Stimulated activated CD8-positive, alpha-beta memory T cell treated with anti-CD3 and anti-CD28 coated beads, Interleukin-12 subunit alpha, Interleukin-12 subunit beta, amount 100 ng/mL, for 24 hours (primary cell): Measurements from ENCODE around the gene LCA5.
"Not testable (repeated sequence)": the region's sequence is repeated elsewhere in the genome, so short reads cannot be mapped to it uniquely, and the experiment has no call there.

Source experiments
- DNase-seq: peaks from one replicate; pipeline ENCODE4 v3.0.0-alpha.2; 2020; ENCODE audit errors: extremely low read depth

LCA5 gene

GRCh38 chr6:79467716-79468115 is 69.5 kb downstream of the LCA5 start:
- no peak for DNase-seq

GRCh38 chr6:79466207-79466834 is 70.9 kb downstream of the LCA5 start:
- DNase-seq = no peak

- no peak for DNase-seq
These were observed 71.8 kb downstream of the LCA5 start for GRCh38 chr6:79465381-79465780.

GRCh38 chr6:79463621-79464050 is 73.6 kb downstream of the LCA5 start:
- DNase-seq = no peak

GRCh38 chr6:79461205-79461604 is 76.0 kb downstream of the LCA5 start:
- DNase-seq = no peak

GRCh38 chr6:79455446-79455845 is 81.8 kb downstream of the LCA5 start:
- DNase-seq = no peak

GRCh38 chr6:79453558-79454042 is 83.6 kb downstream of the LCA5 start:
- no peak for DNase-seq

- DNase-seq = no peak
These were observed 86.2 kb downstream of the LCA5 start for GRCh38 chr6:79450984-79451383.

- DNase-seq = no peak
These were observed 91.2 kb downstream of the LCA5 start for GRCh38 chr6:79446006-79446405.

GRCh38 chr6:79443876-79444275 is 93.4 kb downstream of the LCA5 start:
- not testable (repeated sequence) for DNase-seq

- DNase-seq = no peak
These were observed 96.0 kb downstream of the LCA5 start for GRCh38 chr6:79441192-79441591.

GRCh38 chr6:79440598-79440997 is 96.6 kb downstream of the LCA5 start:
- no peak for DNase-seq

GRCh38 chr6:79438030-79438429 is 99.2 kb downstream of the LCA5 start:
- DNase-seq = no peak

- no peak for DNase-seq
These were observed 101.0 kb downstream of the LCA5 start for GRCh38 chr6:79436241-79436640.

GRCh38 chr6:79435746-79436145 is 101.5 kb downstream of the LCA5 start:
- no peak for DNase-seq
